Fibroblast of lung (primary cell): ENCODE data around the gene CCDC33. TPM values are rescaled to one million over a fixed set of nuclear protein-coding genes. Genes with fewer than 3 reads are reported as not detected.

Experiments used
- DNase-seq, 2 donors: peaks; one replicate each; pipeline versions ENCODE4 v3.0.0 to v3.0.0-alpha.2; 2010; ENCODE audit warnings: low read depth in 2 of 2
- H2AFZ ChIP-seq: 2 replicates; pipeline ENCODE4 v1.5.1; 2012; ENCODE audit warnings: low read length, control low read depth, inconsistent platforms
- H3K27ac ChIP-seq: 2 replicates; pipeline ENCODE4 v1.5.1; 2011; ENCODE audit warnings: low read length, control low read depth; ENCODE audit not compliant: insufficient read depth
- H3K27me3 ChIP-seq: 2 replicates; pipeline ENCODE4 v1.5.1; 2011; ENCODE audit warnings: mild to moderate bottlenecking, low read length; ENCODE audit not compliant: control insufficient read depth, insufficient read depth
- H3K36me3 ChIP-seq: 2 replicates; pipeline ENCODE4 v1.5.1; 2011; ENCODE audit warnings: low read length; ENCODE audit not compliant: control insufficient read depth, insufficient read depth
- H3K4me1 ChIP-seq: 2 replicates; pipeline ENCODE4 v1.5.1; 2011; ENCODE audit warnings: low read length; ENCODE audit not compliant: control insufficient read depth, insufficient read depth; ENCODE audit errors: extremely low read depth
- H3K4me2 ChIP-seq: 2 replicates; pipeline ENCODE4 v1.5.1; 2011; ENCODE audit warnings: low read length, control low read depth; ENCODE audit not compliant: insufficient read depth; ENCODE audit errors: extremely low read depth
- H3K4me3 ChIP-seq, 4 experiments: fragments of 200-600 bp in 1 of 4; sonication (generic) in 1 of 4; replicated peaks in 1 of 4; 2 replicates each; pipeline ENCODE4 v1.5.1; 2011 to 2016; ENCODE audit warnings: low read length in 4 of 4, low read depth in 3 of 4, mild to moderate bottlenecking in 3 of 4, control low read depth in 2 of 4, inconsistent platforms in 1 of 4, mixed read lengths in 1 of 4; ENCODE audit not compliant: insufficient read depth in 1 of 4; ENCODE audit errors: control extremely low read depth in 1 of 4
- H3K79me2 ChIP-seq: 2 replicates; pipeline ENCODE4 v1.5.1; 2012; ENCODE audit warnings: mild to moderate bottlenecking, low read length, inconsistent platforms; ENCODE audit not compliant: control insufficient read depth, insufficient read depth
- H3K9ac ChIP-seq: 2 replicates; pipeline ENCODE4 v1.5.1; 2011; ENCODE audit warnings: mild to moderate bottlenecking, low read length, control low read depth; ENCODE audit not compliant: insufficient read depth
- H3K9me3 ChIP-seq: 2 replicates; pipeline ENCODE4 v1.5.1; 2012; ENCODE audit warnings: low read depth, low read length; ENCODE audit not compliant: control insufficient read depth, insufficient read depth
- H4K20me1 ChIP-seq: 2 replicates; pipeline ENCODE4 v1.5.1; 2011; ENCODE audit warnings: low read length; ENCODE audit not compliant: control insufficient read depth, insufficient read depth; ENCODE audit errors: extremely low read depth
- CTCF ChIP-seq, 2 donors: IDR thresholded peaks in 1 of 2; conservative IDR thresholded peaks in 1 of 2; 1 replicate in 1 of 2; 2 replicates in 1 of 2; pipeline ENCODE4 v1.5.1; 2011 to 2012; ENCODE audit warnings: low read length in 2 of 2, control low read depth in 1 of 2, inconsistent platforms in 1 of 2, low read depth in 1 of 2, mild to moderate bottlenecking in 1 of 2
- EZH2 ChIP-seq: IDR thresholded peaks from 2 replicates; pipeline ENCODE4 v1.5.1; 2012; ENCODE audit warnings: low read length, control low read depth, mild to moderate bottlenecking; ENCODE audit errors: missing control alignments
- polyA plus RNA-seq, 2 donors: library from polyadenylated mRNA; depleted of rRNA in 1 of 2; stranded (reverse) in 1 of 2; unstranded in 1 of 2; fragments of >200 nt; gene quantifications; 2 replicates each; pipeline ENCODE4 v1.2.1, GENCODE V29; 2011 to 2012; ENCODE audit warnings: missing spikeins in 1 of 2
- total RNA-seq: library from RNA; depleted of rRNA; stranded (reverse); fragments of >200 nt; gene quantifications from 2 replicates; pipeline ENCODE4 v1.2.1, GENCODE V29; 2014

CCDC33 gene
- total and polyA plus RNA-seq, 2 donors (not counting 1 experiment from before 2014, with no cell fraction given): not detected

DNA sequence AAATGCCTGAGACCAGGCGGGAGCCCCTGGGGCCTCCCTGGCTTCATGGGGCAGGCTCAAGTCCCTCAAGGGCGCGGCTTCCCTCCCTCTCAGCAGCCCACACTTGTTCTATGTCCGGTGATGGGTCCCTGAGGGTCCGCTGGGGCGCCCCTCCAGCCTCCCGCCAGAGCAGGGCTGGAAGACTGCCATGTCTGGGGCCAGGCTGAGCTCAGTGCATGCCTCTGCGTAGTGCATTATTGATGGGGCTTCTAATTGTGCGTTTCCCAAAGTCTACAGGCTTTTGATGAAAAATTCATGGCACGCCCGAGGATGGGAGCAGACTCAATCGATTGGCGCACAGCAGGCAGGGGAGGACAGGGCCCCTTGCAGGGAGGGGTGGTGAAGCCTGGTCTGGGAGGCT, 80.0 kb downstream of the CCDC33 start:
- no peaks in the 10 kb centered on the region for H3K79me2 ChIP-seq
- H4K20me1 ChIP-seq: no peaks in the 10 kb centered on the region
- TF ChIP-seq EZH2 (no peak), CTCF (conservative IDR thresholded peaks at IDR 0.05 in 1 of 2, IDR thresholded peaks at IDR 0.05 in 1 of 2; ENCODE audit: low read depth in 1 of 2, low read length in 2 of 2) (no peak)
- no peak overlapping the region for H3K4me2 ChIP-seq
- no peaks in the 10 kb centered on the region for H3K9me3 ChIP-seq
- no peak overlapping the region for H2AFZ ChIP-seq
- H3K27me3 ChIP-seq: no peaks in the 10 kb centered on the region
- no peaks in the 10 kb centered on the region for H3K36me3 ChIP-seq
- H3K4me3 ChIP-seq: no peak overlapping the region
- no peak overlapping the region for H3K9ac ChIP-seq
- no peak overlapping the region for H3K27ac ChIP-seq
- peak in 1 of 2 donors; percentile 33 for DNase-seq
- peaks cover 21% of the 10 kb centered on the region for H3K4me1 ChIP-seq

- Histone ChIP-seq H3K36me3 (no peaks in the 10 kb centered on the region), H3K27me3 (no peaks in the 10 kb centered on the region), H3K4me2 (no peak overlapping the region), H2AFZ (no peak overlapping the region), H3K4me3 (no peak overlapping the region), H3K9ac (no peak overlapping the region), H4K20me1 (no peaks in the 10 kb centered on the region), H3K79me2 (no peaks in the 10 kb centered on the region), H3K4me1 (peaks cover 21% of the 10 kb centered on the region), H3K27ac (peak overlapping the region; percentile 75), H3K9me3 (no peaks in the 10 kb centered on the region)
- no peak for TF ChIP-seq EZH2
- TF ChIP-seq CTCF (conservative IDR thresholded peaks at IDR 0.05 in 1 of 2, IDR thresholded peaks at IDR 0.05 in 1 of 2; ENCODE audit: low read depth in 1 of 2, low read length in 2 of 2): no peak
- DNase-seq: peak; percentile 87 to 90
Measured at GRCh38 chr15:74317820-74318375, 81.8 kb downstream of the CCDC33 start.

DNA sequence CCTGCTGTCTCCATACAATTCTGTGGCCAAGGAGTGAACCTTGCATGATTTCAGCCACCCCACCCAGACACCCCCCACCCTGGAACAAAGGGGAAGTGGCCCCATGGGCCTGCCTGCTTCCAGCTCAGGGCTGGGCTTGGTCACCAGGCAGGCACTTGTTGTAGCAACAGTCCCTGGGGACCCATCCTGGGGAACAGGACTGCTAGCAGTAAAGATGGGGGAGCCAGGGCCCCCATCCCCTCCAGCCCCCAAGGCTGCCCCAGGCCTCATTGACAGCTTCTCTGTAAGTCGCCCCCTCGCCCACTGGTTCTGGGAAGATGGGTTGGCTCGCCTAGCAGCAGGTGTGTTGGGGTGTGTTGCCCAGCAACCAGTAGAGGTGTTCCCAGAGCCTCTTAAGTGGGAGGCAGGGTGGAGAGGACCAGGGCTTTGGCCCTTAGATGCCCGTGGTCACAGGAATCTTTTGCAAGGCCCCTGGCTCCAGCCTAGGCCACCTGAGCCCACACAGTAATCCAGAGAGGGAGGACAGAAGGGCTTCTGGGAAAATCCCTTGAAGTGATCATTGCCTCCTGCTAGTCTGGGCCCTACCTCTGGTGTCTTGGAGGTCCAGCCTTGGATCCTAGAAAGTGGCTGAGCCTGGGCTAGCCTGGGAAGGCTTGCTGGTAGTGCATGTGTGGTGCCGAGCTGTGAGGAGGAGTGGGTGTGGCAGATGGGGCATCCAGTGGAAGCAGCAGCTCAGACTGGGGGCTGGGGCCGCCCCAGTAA, 82.4 kb downstream of the CCDC33 start:
- Histone ChIP-seq H4K20me1 (no peaks in the 10 kb centered on the region), H3K79me2 (no peaks in the 10 kb centered on the region), H3K27ac (peak overlapping the region; percentile 44), H3K4me2 (no peak overlapping the region), H2AFZ (no peak overlapping the region), H3K27me3 (no peaks in the 10 kb centered on the region), H3K9ac (peak overlapping the region; percentile 2), H3K4me3 (no peak overlapping the region), H3K36me3 (no peaks in the 10 kb centered on the region), H3K4me1 (peaks cover 21% of the 10 kb centered on the region), H3K9me3 (no peaks in the 10 kb centered on the region)
- TF ChIP-seq EZH2 (no peak), CTCF (conservative IDR thresholded peaks at IDR 0.05 in 1 of 2, IDR thresholded peaks at IDR 0.05 in 1 of 2; ENCODE audit: low read depth in 1 of 2, low read length in 2 of 2) (no peak)
- no peak for DNase-seq
